HEK293T (cell line): Measurements from ENCODE around the gene CAPN11.

Source experiments
- ARNT ChIP-seq: fragments of 450-650 bp; IDR thresholded peaks from 2 replicates; pipeline ENCODE4 v1.6.1; 2017; ENCODE audit warnings: mild to moderate bottlenecking
- BHLHE40 ChIP-seq: fragments of 450-650 bp; IDR thresholded peaks from 2 replicates; pipeline ENCODE4 v1.6.1; 2016; ENCODE audit warnings: mild to moderate bottlenecking, moderate library complexity, borderline replicate concordance
- FOXK2 ChIP-seq: fragments of 450-650 bp; IDR thresholded peaks from 2 replicates; pipeline ENCODE4 v1.6.1; 2016; ENCODE audit warnings: mild to moderate bottlenecking
- SP1 ChIP-seq: fragments of 450-650 bp; IDR thresholded peaks from 2 replicates; pipeline ENCODE4 v1.6.1; 2017
- TARDBP ChIP-seq: fragments of 450-650 bp; IDR thresholded peaks from 2 replicates; pipeline ENCODE4 v1.6.1; 2016

DNA sequence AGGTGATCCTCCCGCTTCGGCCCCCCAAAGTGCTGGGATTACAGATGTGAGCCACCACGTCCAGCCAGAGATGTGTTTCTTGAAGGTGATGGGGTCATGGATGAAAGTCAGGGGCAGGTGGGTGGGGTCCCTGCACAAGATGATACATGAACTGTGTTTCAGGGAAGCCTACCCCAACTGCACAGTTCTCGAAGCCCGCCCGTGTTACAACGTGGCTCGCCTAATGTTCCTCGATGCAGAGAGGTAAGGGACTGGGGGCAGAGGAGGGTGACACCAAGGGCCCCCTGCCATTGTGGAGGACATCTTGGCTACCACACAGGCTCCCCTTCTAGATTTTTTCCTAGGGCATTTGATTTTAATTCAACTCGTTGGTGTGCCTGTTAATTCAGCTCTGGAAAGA is 11.9 kb upstream of the CAPN11 start:
- TF ChIP-seq FOXK2 (no peak), TARDBP (no peak), ARNT (no peak), BHLHE40 (no peak), SP1 (no peak)
